ENCODE data around the gene CACNA1D. TPM values are rescaled to one million over a fixed set of nuclear protein-coding genes. Genes with fewer than 3 reads are reported as not detected.

Gene CACNA1D
- total RNA-seq, 1 experiment from 2014 or later, result 1.1 TPM

GRCh38 chr3:53858096-53858741 lies 363.8 kb downstream of the CACNA1D start:
- ATAC-seq, result no peak

More at GRCh38 chr3:53858096-53858741, 363.8 kb downstream of the CACNA1D start:
- no peak overlapping the region for H3K27ac ChIP-seq (ENCODE audit: low read depth, low read length)
- H3K27me3 ChIP-seq (ENCODE audit: insufficient read depth, low read length), result no peaks in the 10 kb centered on the region
- no peak for DNase-seq (ENCODE audit: low read depth, low spot score)
- no peak overlapping the region for H2AFZ ChIP-seq (ENCODE audit: low read depth, low read length, poor library complexity, severe bottlenecking)
- ChIA-PET CTCF (interaction anchor here (0.7 kb wide), 1 partner anchor 11 kb away, joined by 3 read pairs; no protein-coding TSS in a partner anchor), RAD21 (ENCODE audit: low non-redundant PET in 1 of 2, low total read pairs in 2 of 2, uncharacterized antibody in 2 of 2, unreplicated experiment in 2 of 2) (no interaction called here), POLR2A (no interaction called here)
- no peaks in the 10 kb centered on the region for H3K79me2 ChIP-seq (ENCODE audit: insufficient read depth, low read length)
- no peaks in the 10 kb centered on the region for H3K9me2 ChIP-seq (ENCODE audit: insufficient read depth)
- no peaks in the 10 kb centered on the region for H3K9me3 ChIP-seq (ENCODE audit: control insufficient read depth in 1 of 2, insufficient read depth in 1 of 2, low read depth in 1 of 2, low read length in 2 of 2)
- no peak overlapping the region for H3K4me2 ChIP-seq (ENCODE audit: low read length)
- no peak overlapping the region for H3K4me3 ChIP-seq (replicated peaks in 1 of 2; ENCODE audit: low read depth in 1 of 2, low read length in 2 of 2)
- H3K4me1 ChIP-seq (ENCODE audit: control insufficient read depth in 1 of 2, insufficient read depth in 2 of 2, low read length in 2 of 2), result no peaks in the 10 kb centered on the region
- intact Hi-C loops (cut with micrococcal nuclease), result no loop called here
- no peak overlapping the region for H3K9ac ChIP-seq (ENCODE audit: low read length)
- peaks cover 0 to 9% of the 10 kb centered on the region in 2 experiments; a peak in 2 of 4 replicates for H3K36me3 ChIP-seq (ENCODE audit: control insufficient read depth in 1 of 2, insufficient read depth in 2 of 2, low read length in 2 of 2)
- H4K20me1 ChIP-seq (ENCODE audit: insufficient read depth), result no peaks in the 10 kb centered on the region
- no peak for TF ChIP-seq YY1 (IDR thresholded peaks at IDR 0.05; ENCODE audit: extremely low read depth, insufficient replicate concordance, low read depth, low read length)
- no peak for TF ChIP-seq RAD21 (IDR thresholded peaks at IDR 0.05; ENCODE audit: low read depth)
- no peak for TF ChIP-seq MAX (IDR thresholded peaks at IDR 0.05)
- TF ChIP-seq FOSL1 (IDR thresholded peaks at IDR 0.05; ENCODE audit: low read depth), result no peak
- TF ChIP-seq TCF7L2 (IDR thresholded peaks at IDR 0.05; ENCODE audit: borderline replicate concordance, extremely low read depth, insufficient read depth, insufficient read length), result no peak
- 0 out of 6 replicates have a peak, but pooled peaks of 2 of the 3 experiments have one; percentile 9 to 12 for TF ChIP-seq CTCF (IDR thresholded peaks at IDR 0.05 in 2 of 3, conservative IDR thresholded peaks at IDR 0.05 in 1 of 3; ENCODE audit: borderline replicate concordance in 1 of 3, insufficient read depth in 1 of 3, low read depth in 2 of 3, low read length in 2 of 3)
- no peak for TF ChIP-seq ZFX (IDR thresholded peaks at IDR 0.05)
- no TSS peak for BruUV-seq (replicated peaks)

Data from HCT116 (cell line).